GM19240 (cell line): ENCODE results near the gene CCDC181.
"Not testable (repeated sequence)": the region's sequence is repeated elsewhere in the genome, so short reads cannot be mapped to it uniquely, and the experiment has no call there.

Experiments
- DNase-seq: peaks from one replicate; pipeline ENCODE4 v3.0.0; 2011; ENCODE audit warnings: low spot score; ENCODE audit not compliant: insufficient read length

The CCDC181 gene

DNA sequence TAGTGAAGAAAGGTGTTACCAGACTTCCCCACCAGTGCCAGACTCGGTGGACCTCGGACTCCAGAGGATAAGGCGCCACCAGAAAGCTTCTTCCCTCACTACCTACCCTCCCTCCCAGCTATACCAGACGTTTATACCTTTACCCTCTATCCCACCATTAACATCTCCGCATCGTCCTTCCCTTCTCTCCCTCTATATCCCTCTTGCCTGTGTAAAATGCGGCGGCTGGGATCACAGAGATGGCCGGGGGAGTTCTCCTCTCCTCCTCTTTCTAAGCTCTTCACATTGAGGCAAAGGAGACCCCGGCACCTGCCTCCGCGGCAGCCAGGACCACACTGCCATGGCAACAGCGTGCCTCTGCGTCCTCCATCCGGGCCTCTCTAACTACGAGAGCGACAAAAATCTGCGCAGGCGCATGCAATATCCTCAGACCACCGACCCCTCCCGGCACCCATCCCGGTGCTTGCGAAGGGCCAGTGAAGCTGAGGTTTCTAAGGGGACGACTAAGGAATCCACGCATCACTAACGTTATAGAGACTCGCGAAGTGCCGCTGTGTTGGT is at the start of gene CCDC181:
Gene CCDC181 (minus strand): TSS at position 394 of the 561 bp plus-strand sequence. CDS start 2,547 bp downstream, outside the sequence.
- DNase-seq, result no peak

DNA sequence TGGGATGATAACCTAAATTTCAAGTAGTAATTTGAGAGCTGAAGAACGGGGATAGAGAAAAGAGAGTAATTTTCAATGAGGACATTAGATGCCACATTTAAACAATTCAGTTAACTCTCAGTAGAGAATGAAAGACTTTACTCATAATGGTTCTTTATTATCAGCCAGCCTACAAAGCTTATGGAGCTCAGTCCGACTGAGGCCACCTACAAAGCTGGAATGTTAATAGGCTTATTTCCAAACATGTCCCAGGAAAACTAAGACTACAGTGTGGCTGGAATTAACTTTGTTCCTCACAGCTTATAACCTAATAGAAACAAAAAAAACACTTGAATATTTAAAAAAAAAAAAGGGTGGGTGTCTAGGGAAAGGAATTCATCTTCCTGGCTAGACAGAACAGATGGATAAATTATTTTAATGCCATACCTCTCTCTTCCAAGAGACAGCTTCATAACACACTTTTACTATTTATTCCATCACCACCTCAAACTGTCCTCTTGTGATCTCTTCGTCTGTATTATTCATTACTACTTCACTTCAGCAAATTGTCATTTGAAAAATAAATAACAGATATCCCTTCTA is 48.6 kb upstream of the CCDC181 start:
- no peak for DNase-seq

DNA sequence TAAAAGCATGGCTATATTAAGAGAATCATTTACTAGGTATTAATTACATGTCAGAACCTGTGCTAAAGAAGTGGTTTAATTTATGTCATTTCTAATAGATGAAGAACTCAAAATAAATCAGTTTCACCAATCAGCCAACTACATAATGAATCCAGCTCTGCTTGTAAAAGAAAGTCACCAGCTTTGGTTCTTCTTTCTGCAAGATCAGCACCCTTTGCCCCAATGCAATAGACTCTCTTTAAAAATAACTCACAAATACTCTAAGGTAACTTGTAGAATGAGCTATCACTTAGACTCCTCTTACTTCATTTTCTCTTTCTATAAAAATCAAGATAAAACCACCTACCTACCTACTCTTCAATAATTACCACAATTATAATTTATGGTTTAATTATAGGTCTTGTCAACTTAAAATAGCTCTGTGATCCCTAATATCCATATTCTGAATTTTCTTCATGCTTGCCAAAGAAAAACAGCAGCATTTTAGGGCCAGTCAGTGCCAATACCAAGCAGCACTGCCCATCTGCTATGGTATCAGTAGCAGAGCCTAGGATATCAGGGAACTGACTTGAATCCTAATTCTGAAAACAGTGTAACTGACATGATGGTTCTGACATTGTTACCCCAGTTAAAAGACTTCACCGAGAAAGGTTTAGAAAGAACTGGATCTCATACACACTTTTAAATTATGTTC is 47.2 kb upstream of the CCDC181 start:
- no peak for DNase-seq

DNA sequence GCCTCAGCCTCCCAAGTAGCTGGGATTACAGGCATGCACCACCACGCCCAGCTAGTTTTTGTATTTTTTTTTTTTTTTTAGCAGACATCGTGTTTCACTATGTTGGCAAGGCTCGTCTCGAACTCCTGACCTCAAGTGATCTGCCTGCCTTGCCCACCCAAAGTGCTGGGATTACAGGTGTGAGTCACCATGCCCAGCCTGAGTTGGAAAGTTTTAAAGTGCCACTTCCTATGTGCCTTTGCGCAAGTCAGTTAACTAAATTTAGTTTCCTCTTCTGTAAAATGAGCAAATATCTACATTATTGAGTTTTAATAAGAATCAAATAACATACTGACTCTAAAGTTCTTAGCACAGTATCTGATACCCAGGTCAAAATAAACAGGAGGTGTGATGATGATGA is 46.1 kb upstream of the CCDC181 start:
- no peak for DNase-seq

DNA sequence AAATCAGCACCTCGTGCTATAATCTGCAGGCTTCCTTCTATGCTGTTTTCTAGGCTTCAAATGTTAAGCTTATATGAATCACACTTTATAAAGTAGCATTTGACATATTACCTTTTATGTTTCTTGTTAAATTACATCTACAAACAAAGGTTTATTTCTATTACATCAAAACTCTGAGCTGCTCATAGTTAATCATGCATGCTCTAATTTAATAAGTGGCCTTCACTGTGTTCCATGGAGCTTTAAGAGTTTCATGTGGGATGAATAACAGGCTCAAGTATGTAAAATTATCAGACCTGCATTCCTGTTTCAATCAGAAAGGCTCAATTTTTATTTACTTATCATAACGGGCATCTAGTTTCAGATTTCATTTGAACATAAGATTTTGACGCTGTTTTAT is 45.5 kb upstream of the CCDC181 start:
- DNase-seq, result no peak

DNA sequence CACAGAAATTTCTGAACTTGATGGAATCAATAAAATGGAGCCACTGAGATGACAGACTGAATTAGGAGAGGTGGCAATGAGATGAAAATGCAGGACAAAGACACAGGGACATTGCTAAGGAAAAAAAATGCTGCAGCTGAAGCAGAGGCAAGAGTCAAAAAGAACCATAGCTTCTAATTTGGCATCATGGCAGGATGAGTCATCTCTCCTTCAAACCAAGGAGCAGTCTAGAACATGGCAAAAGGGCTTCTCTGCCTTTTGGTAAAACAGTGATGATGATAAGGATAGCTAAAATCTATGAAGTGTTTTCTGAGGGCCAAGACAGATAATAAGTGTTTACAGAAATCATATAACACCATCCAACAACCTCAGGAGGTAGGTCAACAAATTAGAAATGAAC is 41.7 kb upstream of the CCDC181 start:
- no peak for DNase-seq

DNA sequence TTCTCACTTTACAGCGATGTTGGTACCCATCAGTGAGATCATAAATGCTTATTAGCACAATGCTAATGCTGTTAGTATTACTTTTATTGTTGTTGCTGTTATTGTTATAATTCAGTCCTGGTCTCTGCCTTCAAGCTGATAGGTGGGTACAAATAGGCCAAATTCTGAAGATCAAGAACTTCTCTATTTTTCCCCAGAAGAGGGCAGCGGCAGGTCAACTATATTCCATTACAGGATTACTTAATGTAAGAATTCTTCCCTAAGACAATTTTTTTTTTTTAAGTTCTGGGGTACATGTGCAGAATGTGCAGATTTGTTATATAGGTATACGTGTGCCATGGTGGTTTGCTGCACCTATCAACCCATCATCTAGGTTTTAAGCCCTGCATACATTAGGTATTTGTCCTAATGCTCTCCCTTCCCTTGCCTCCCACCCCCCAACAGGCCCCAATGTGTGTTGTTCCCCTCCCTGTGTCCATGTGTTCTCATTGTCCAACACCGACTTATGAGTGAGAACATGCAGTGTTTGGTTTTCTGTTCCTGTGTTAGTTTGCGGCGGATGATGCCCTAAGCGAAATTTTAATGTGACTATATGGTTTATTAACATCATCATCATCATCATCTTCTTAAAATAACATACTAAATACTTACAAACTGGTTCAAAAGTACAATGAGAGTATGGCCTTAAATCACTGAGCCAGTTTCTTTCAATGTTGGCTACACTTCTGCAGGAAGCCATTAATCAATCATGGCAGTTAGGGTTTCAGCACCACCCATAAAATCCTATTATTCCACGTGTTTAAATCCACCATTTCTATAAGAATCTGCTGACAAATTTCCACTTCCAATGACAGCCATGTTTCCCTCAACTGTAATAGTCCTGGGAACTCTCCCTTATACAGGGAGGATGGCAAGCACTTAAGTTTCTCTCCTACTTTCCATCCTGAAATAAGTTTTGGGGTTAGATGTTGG is 39.3 kb upstream of the CCDC181 start:
- no peak for DNase-seq

DNA sequence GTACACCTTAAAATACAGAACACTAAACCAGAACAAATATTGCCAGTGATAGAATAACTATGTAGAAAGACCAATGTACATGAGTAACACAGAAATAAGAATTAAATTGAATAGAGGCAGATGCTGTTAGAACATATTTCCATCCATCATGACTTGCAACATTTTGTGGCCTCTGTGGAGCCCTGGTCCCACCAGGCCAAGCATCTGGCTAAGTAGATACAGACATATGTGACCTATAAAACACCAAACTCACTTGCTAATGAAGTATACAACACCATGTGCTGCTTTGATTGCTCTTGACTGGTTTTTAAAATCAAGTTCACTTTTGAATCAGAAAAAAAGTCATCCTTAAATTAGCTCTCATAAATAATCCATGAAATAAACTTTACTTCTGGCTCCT is 38.0 kb upstream of the CCDC181 start:
- no peak for DNase-seq

DNA sequence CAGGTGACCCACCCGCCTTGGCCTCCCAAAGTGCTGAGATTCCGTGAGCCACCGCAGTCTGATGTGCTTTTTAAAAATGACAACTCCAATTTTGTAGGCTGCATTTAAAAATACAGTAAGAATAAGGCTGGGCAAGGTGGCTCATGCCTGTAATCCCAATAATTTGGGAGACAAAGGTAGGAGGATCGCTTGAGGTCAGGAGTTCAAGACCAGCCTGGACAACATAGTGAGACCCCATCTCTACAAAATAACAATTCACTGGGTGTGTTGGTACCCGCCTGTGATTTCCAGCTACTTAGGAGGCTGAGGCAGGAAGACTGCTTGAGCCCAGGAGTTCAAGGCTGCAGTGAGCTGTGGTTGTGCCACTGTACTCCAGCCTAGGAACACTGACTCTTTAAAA is 35.1 kb upstream of the CCDC181 start:
- no peak for DNase-seq

DNA sequence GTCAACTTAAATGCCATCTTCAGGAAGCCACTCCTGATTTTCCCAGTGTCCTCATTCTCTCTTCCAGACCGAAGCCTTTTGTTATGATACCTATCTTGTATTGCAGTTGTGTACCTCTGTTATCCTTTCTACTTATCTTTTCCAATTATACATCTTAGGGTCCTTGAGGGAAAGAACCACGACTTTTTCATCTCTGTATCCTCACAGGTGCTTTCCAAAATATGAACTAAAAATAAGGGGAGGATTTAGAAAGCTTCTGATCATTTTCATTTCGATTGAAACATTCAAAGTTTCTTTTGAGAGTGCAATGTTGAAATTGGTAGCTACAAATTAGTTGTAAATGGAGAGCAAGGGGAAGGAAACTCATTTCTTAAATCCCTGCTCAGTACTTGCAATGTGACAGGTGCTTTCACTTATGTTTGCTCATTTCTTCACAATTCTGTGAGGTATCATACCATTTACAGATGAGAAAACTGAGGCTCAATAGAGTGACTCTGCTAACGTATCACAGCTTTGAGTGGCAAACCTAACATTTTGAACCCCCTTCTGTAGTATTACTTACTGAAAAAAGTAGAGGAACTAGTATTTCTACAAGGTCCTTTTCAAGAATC is 34.2 kb upstream of the CCDC181 start:
- DNase-seq, result no peak

DNA sequence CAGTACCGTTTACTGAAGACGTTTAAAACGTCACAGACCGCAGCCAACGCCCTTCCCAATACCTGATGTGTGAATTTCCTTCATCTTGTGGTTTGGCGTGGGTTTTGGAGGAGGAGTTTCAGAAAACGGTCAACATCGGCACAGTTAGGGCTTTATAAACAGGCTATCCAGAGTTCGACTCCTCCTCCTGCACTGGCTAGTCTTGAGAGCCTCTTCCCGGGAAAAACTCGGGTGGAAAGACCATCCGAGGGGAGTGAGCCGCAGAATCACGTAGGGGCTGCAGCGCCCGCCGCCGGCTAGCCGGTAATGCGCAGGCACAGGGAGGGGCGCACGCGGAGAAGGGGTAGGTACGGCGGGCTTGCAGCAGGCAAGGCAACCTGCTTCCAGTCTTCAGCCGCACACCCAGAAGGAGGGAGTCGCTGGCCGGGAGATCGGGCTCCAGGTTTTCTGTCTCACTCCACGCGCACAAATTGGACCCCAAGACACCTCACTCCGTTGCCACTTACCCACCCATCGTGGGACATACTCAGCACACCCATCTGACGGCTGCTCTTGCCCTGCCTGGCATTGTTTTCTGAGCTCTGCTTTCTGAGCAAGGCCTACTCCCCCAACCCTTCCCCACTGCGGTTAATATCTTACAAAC is 33.0 kb upstream of the CCDC181 start:
- DNase-seq, result no peak

DNA sequence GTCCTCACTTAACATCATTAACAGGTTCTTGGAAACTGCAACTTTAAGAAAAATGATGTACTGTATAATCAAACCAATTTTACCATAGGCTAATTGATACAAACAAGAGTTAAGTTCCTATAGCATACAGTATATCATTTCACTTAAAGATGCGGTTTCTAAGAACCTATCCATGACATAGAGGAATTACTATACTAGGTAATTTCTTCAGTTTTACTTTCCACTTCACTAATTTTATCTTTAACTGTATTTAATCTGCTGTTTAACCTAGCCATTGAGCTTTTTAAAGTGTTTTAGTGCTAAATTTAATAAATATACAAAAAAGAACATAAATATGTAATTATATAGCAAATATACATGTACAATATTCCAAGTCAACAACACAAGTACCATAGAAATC is 30.2 kb upstream of the CCDC181 start:
- DNase-seq, result no peak

DNA sequence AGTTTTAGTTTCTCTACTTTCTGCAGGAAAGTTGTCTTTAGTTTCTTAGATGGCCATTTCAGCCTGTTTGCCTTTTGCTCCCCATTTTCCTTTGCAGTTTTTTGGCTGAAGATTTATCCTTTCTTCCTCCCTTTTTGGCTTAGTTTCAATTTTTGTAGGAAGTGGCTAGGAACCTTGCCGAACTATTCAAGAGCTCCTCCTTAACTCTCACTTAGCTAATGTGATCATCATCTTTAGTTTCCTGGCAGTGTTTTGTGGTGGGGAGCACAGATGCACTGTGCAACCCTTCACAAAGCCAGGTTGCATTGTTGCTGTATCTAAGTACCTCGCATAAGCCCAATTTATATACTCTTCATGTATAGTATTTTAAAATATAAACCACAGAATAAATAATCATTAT is 28.8 kb upstream of the CCDC181 start:
- DNase-seq, result no peak

DNA sequence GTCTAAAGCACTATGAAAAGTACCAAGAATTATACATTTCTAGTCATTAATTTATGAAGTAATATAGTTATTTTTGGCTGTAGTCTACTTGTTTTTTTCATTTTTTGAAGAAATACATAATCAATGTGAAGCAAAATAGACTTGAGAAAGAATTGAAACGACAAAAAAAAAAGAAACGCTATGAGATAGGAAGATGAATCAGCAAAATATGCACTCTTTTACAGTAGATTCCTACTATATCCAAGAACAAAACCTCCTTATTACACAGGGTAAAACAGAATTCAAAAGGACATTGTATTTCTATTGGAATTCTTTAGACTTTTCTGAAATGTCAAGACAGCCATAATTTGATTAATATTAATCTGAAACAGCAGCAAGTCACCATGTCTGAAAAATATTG is 25.6 kb upstream of the CCDC181 start:
- no peak for DNase-seq

DNA sequence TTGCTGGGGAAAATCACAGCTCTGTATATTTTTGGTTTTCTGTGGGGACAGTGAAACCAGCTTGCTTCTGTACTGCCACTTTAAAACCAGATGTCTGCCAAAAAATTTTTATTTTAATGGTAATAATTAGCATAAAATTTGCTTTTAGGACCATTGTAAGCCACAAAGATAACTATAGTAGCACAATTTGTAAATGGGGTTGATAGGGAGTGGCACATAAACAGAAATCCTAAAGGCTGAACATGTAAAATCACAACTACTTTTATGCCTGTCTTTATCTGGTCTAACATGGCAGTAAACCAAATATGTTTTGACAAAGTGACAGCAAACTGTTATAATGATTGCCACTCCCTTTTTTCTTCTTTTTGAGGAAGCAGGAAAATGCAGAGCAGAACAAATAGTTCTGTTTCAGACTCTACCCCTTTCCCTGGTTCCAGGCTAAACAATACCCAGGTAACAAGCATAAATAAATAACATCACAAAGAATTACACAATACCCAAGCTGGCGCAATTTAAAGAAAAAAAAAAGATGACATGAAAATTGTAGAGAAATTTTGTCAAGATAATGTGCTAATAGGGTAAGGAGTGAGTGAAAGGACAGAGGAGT is 24.0 kb upstream of the CCDC181 start:
- no peak for DNase-seq

DNA sequence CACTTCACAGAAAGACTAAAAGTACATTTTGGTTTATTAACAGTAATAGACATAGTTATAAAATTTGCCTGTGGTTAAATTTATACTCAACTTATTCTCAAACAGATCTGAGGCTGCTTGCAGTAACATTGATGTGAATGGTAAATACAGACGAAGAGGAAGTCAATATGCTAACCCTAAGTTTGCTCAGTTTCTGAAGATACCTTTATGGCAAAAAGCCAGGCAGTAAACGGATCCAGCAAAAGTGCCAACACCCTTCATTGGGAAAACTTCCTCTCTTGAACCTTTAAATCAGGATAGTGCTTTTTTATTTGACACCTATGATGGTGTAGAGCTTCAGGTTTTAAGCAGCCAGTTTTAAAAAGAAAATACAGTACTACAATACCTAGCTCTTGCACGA is 16.6 kb upstream of the CCDC181 start:
- no peak for DNase-seq

DNA sequence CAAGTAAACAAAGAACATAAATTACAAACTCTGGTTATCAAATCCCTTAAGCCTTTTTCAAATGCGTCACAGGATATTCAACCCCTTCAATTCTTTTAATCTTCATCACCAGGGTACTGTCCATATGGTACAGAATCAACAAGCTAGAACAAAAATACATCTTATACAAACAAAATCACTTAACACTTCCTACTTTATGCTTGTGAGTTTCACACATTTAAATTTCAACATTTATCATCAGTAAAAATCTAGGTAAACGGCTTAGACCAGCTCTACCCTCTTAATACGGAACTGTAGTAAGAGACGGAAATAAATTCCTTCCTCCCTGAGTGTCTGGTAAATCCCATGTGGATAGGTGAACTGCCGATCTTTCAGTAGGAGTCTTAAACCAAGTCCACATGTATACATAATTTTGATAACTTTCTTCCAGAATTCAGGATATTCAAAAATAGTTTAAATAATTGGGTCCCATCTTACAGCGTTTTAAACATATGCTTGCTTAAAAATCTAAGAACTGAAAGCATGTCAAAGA is 1.0 kb downstream of the CCDC181 start:
- DNase-seq, result no peak

DNA sequence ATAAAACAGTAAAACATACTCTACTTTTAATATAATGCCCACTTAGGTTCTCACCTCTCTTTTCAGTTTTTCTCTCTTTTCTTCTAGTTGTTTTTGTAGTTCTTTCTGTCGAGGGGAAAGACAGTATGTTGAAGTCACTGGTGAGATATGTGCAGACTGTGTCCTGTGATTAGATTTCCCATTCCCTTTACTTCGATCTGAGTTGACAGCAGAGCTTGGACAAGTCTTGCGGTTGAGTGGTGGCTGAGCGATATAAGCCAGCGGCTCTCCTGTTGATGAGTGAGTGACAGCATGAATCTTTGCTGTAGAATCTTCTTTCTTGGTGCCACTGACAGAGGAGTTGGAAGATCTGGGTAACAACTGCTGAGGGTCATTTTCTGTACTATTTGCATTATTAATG is 6.0 kb downstream of the CCDC181 start:
- DNase-seq, result no peak

DNA sequence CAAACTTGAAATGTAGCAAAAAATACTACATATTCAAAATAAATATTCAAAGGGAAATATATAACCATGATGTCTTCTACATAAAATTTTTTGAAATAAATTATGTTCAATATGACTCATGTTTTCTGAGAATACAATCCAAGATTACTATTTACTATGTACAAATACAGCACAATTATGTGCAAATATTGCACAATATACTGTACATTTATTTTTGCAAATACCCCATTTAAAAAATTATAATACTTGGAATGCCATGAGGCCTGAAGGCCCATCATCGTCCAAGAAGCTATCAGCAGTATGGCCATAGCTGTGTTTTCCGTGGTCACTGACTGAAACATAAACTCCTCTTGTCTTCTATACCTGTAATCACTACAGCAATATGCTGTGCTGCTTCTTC is 12.3 kb downstream of the CCDC181 start:
- no peak for DNase-seq

DNA sequence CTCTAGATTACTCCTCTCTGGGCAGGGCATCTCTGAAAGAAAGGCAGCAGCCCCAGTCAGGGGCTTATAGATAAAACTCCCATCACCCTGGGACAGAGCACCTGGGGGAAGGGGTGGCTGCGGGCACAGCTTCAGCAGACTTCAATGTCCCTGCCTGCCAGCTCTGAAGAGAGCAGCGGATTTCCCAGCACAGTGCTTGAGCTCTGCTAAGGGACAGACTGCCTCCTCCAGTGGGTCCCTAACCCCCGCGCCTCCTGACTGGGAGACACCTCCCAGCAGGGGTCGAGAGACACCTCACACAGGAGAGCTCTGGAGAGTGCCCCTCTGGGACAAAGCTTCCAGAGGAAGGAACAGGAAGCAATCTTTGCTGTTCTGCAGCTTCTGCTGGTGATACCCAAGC is 18.9 kb downstream of the CCDC181 start:
- not testable (repeated sequence) for DNase-seq
